Measurements from ENCODE around the gene KLHL40.
A peak's percentile ranks its signal among the peaks of the same experiment; 100 is the strongest.

Gene KLHL40

DNA sequence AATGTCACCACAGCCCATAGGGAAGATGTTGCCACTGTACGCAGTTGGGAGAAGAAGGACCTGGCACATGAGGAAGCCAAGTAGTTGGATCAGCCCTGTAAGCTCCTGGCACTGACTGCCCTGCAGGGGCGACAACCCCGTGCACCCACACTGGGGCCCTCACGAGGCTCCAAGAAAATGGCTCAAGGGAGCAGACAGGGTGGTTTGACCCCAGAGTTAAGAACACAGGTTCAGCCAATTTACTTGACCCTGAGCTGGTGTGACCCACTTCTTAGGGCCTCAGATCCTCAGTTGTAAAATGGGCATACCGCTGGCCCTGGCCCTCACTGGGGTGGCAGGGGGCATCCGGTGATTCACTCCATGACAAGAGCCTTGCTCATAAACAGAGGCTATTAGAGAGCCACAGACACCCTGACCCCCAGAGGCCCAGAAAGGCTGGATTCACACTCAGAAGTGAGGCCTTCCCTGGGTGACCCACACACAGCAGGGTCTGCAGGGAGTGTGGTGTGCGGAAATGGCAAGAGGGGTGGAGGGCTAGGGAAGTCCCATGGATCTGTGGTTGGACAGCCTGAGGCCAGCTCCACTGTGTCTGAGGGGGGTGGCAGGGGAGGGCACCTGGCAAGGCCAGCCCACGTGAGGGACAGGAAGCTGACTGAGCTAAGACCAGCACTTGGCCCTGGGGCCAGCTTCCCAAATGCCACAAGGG is 19.0 kb downstream of the KLHL40 start:
- DNase-seq (ENCODE audit: low read depth, low spot score), result no peak

GRCh38 chr3:42705058-42705767 is 19.9 kb downstream of the KLHL40 start:
- DNase-seq (ENCODE audit: low read depth, low spot score), result no peak

DNA sequence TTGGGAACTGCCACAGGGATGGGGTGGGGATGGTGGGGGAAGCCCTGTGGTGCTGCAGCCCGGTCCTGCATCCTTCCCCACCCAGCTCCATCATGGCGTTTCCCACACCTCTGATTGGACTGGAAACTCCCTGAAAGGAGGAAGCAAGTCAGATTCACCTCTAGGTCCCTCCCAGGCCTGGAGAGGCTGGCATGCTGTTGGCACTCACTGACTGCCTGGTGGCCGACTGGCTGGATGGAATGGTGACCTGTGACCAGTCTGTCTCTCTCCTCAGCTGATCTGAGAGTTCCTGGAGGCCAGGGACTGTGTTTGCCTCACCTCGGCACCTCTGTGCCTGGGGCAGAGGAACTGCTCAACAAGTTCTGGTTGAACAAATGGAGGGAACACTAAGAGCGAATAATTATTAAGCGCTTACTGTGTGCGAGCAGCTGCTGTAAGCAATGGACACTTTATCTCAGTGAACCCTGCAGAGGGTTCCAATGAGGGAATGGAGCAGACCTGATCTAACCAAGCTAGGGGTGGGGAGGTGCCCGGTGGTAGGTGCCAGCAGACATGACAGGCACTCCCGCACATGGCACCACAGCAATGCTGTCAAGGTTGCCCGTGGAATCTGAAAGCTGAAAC is 20.7 kb downstream of the KLHL40 start:
- no peak for DNase-seq (ENCODE audit: low read depth, low spot score)

GRCh38 chr3:42706721-42707619 is 21.6 kb downstream of the KLHL40 start:
- DNase-seq (ENCODE audit: low read depth, low spot score), result no peak

- DNase-seq (ENCODE audit: low read depth, low spot score), result no peak
Measured at GRCh38 chr3:42707620-42708355, 22.5 kb downstream of the KLHL40 start.

DNA sequence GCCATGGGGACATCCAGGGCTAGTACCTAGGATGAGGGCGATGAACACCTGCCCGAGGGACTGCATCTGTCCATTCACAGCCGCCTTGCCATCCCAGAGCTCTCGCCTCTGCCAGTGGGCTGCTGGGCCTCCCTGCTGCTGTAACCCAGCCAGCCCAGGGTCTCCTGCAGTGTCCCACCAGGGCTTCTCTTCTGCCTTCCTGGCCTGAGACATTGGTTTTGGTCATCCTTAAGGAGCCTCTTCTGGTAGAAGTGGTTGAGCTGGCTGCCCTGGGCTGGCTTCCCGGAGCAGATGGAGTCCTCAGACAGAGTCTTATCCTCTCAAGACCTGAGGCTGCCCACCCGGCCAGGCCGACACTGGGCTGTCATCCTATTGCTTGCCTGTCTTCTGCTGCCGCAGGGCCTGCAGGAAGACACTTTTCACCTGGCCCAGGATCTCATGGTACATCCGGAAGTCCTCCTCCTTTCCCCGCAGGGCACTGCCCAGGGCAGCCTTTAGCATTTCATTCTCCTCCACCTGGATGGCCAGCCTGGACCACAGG is 23.3 kb downstream of the KLHL40 start:
- no peak for DNase-seq (ENCODE audit: low read depth, low spot score)

DNA sequence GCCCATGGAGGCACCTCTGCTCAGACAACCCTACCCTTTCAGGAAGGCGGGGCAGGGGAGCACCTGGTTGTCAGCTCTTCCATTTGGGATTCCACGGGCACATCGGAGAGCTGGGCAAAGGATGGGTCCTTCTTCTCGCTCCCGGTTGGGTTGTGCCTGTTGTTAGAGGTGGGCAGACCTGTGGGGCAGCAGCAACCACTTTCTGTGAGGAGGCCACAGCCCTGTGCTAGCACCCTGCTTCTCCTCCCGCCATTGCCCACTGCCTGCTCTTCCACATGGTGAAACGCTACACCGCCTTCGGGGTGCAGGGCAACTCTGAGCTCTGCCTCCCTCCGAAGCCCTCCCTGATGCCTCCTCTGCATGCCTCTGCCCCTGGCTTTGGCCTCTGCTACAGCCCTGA is 24.3 kb downstream of the KLHL40 start:
- no peak for DNase-seq (ENCODE audit: low read depth, low spot score)

DNA sequence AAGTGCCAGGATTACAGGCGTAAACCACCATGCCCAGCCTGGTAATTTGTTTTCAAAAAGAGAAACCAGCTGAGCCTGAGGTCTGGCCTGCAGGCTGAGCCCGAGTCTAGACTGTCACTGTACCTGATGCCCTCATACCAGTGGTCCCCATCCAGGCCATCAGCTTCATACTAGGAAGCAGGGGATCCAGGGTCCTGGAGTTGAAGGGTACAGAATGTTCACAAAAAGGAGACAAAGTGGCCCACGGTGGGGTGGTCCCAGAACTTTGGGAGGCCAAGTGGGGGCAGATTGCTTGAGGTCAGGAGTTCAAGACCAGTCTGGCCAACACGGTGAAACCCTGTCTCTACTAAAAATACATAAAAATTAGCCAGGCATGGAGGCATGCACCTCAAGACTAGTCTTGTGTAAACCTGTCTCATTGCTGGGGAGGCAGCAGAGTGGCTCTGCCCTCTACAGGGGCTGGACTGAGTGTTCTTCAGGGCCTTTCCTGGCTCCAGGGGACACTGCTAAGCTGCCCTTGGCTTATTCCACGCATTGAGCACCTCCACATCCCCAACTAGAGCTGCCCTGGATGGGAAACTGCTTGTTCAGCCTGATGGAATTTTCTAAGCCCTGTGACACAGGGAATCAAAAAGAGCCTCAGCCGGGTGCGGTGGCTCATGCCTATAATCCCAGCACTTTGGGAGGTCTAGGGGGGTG is 25.1 kb downstream of the KLHL40 start:
- no peak for DNase-seq (ENCODE audit: low read depth, low spot score)

- peak; percentile 35 for DNase-seq (ENCODE audit: low read depth, low spot score)
Measured at GRCh38 chr3:42711491-42712343, 26.4 kb downstream of the KLHL40 start.

DNA sequence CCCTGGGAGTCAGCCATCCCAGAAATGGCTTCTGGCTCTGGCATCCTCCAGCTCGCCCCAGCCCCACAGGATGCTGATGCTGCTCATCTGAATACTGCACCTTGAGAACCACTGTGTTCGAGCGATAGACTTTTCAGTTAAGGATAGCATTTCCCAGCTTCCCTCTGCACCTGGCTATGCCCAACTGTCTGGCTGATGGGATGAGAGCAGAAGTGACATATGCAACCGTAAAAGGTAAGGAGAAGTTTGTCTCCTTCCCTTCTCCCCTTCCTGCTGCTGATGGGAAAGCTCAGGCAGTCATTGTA is 27.0 kb downstream of the KLHL40 start:
- no peak for DNase-seq (ENCODE audit: low read depth, low spot score)

DNA sequence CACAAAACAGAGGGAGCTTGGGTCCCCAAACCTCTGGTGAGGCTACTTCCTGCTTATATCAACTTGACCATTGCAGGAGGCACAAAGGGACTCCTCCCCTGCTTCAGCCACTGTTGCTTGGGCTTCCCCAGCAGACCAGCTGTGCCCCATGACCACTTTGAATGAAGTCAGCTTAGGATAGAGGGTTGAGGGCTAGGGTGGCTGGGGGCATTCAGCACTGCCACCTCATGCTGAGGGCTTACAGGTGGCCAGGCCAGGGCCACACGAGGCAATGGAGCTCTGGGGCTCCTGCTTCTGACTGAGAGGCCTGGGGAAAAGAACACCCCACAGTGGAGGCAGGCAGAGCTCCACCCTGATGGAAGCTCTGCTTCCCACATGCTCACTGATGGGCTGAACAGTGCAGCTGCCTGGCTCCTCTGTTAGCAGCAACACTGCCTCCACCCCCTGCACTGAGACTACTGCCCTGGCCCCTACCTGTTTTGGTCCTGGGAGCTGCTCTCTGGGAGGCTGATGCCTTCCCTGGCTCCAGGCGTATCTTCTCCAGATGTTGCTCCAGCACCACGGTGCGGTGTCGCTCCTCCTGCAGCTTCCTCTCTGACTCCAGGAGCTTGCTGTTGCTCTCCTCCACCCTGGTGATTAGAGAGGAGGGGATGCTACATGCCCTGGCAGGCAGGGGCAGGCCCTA is 27.5 kb downstream of the KLHL40 start:
- DNase-seq (ENCODE audit: low read depth, low spot score), result no peak

DNA sequence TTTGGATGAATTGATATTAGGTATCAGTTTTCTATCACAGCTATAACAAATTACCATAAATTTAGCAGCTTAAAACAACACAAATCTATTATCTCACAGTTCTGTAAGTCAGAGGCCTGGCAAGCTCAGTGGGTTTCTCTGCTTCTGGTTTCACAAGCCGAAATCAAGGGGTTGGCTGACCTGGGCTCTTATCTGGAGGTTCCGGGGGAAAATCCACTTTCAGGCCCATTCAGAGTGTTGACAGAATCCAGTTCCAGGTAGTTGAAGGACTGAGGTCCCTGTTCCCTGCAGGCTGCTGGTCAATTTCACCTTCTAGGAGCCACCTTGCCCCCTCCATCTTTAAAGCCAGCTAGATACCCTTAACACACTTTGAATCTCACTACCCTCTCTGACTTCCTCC is 28.4 kb downstream of the KLHL40 start:
- DNase-seq (ENCODE audit: low read depth, low spot score), result no peak

DNA sequence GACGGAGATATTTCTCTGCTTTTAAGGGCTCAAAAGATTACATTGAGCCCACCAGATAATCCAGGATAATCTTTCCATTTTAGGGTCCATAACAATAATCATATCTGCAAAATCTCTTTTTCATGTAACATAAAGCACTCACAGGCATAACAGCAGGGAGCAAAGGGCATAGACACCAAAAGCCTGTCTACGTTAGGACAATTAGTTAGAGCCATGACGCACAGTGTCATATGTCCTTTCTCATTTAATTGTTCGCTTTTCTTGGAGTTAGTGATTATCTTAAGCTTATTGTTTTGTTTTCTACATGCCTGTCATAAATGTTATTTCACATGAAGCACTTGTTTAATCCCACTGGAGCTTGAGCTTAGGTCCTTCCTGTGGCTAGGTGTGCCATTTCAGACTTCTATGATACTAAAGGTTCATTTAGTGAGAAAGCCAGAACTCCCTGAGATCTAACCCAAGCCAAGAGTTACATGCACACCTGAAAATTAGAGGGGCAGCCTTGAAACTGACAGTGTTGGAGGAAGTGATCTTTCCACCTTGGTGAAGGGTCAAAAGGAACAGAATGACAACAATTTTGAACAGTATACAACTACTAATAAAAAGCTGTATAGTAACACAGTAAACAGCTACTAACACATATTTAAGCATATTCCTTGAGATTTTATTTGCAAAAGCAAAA is 29.0 kb downstream of the KLHL40 start:
- DNase-seq (ENCODE audit: low read depth, low spot score), result no peak

GRCh38 chr3:42717306-42717705 is 32.0 kb downstream of the KLHL40 start:
- no peak for DNase-seq (ENCODE audit: low read depth, low spot score)

- no peak for DNase-seq (ENCODE audit: low read depth, low spot score)
Measured at GRCh38 chr3:42718338-42718737, 33.0 kb downstream of the KLHL40 start.

GRCh38 chr3:42719002-42719401 is 33.7 kb downstream of the KLHL40 start:
- no peak for DNase-seq (ENCODE audit: low read depth, low spot score)

- DNase-seq (ENCODE audit: low read depth, low spot score), result no peak
Measured at GRCh38 chr3:42720126-42720525, 34.8 kb downstream of the KLHL40 start.

- DNase-seq (ENCODE audit: low read depth, low spot score), result no peak
Measured at GRCh38 chr3:42721690-42722089, 36.4 kb downstream of the KLHL40 start.
